Measurements from ENCODE around the gene PTPN20. TPM values are rescaled to one million over a fixed set of nuclear protein-coding genes. Genes with fewer than 3 reads are reported as not detected.
A peak's percentile ranks its signal among the peaks of the same experiment; 100 is the strongest.

PTPN20 gene
- total RNA-seq, 2 experiments from 2014 or later: not detected

- Histone ChIP-seq H3K27ac (ENCODE audit: low read depth, low read length, poor library complexity, severe bottlenecking) (no peak overlapping the region), H3K79me2 (ENCODE audit: insufficient read depth, low read depth, low read length) (no peaks in the 10 kb centered on the region), H3K9me2 (ENCODE audit: insufficient read depth, low read length) (no peaks in the 10 kb centered on the region), H3K4me3 (ENCODE audit: low read depth, low read length, poor library complexity, severe bottlenecking) (no peak overlapping the region), H3K4me1 (ENCODE audit: insufficient read depth, low read length, poor library complexity, severe bottlenecking) (no peaks in the 10 kb centered on the region), H2AFZ (ENCODE audit: low read length) (no peak overlapping the region), H3K36me3 (ENCODE audit: insufficient read depth, low read length) (no peaks in the 10 kb centered on the region), H4K20me1 (ENCODE audit: insufficient read depth, low read length) (no peaks in the 10 kb centered on the region), H3K9me3 (ENCODE audit: low read length) (no peaks in the 10 kb centered on the region), H3K4me2 (ENCODE audit: low read length) (no peak overlapping the region)
- intact Hi-C loops (cut with micrococcal nuclease; ENCODE audit: unreplicated experiment): loop anchor here (1.0 kb wide), 2 partner anchors 288 to 316 kb away; no protein-coding TSS in a partner anchor
- CTCF ChIA-PET (ENCODE audit: unreplicated experiment): interaction anchor here (0.6 to 1.7 kb wide), 3 partner anchors 132 to 339 kb away, joined by 3 to 10 read pairs (median 3); no protein-coding TSS in a partner anchor
- POLR2A ChIA-PET: interaction anchor here (0.6 kb wide), 1 partner anchor 72 kb away, joined by 3 read pairs; no protein-coding TSS in a partner anchor
- DNase-seq (ENCODE audit: low spot score): peak; percentile 67
- no TSS peak for BruUV-seq (replicated peaks)
- TF ChIP-seq, protein P1, sequence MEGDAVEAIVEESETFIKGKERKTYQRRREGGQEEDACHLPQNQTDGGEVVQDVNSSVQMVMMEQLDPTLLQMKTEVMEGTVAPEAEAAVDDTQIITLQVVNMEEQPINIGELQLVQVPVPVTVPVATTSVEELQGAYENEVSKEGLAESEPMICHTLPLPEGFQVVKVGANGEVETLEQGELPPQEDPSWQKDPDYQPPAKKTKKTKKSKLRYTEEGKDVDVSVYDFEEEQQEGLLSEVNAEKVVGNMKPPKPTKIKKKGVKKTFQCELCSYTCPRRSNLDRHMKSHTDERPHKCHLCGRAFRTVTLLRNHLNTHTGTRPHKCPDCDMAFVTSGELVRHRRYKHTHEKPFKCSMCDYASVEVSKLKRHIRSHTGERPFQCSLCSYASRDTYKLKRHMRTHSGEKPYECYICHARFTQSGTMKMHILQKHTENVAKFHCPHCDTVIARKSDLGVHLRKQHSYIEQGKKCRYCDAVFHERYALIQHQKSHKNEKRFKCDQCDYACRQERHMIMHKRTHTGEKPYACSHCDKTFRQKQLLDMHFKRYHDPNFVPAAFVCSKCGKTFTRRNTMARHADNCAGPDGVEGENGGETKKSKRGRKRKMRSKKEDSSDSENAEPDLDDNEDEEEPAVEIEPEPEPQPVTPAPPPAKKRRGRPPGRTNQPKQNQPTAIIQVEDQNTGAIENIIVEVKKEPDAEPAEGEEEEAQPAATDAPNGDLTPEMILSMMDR (conservative IDR thresholded peaks at IDR 0.05; ENCODE audit: low read length): peak; percentile 92
- no peak for TF ChIP-seq EZH2phosphoT487 (IDR thresholded peaks at IDR 0.05; ENCODE audit: borderline replicate concordance, low read depth, low read length)
Observed at GRCh38 chr10:47024399-47025252, 113.4 kb downstream of the PTPN20 start.

- DNase-seq (ENCODE audit: low spot score): no peak
- Histone ChIP-seq H3K9me2 (ENCODE audit: insufficient read depth, low read length) (no peaks in the 10 kb centered on the region), H3K9me3 (ENCODE audit: low read length) (no peaks in the 10 kb centered on the region), H3K79me2 (ENCODE audit: insufficient read depth, low read depth, low read length) (no peaks in the 10 kb centered on the region), H3K36me3 (ENCODE audit: insufficient read depth, low read length) (no peaks in the 10 kb centered on the region), H3K27ac (ENCODE audit: low read depth, low read length, poor library complexity, severe bottlenecking) (no peak overlapping the region), H4K20me1 (ENCODE audit: insufficient read depth, low read length) (no peaks in the 10 kb centered on the region), H3K4me2 (ENCODE audit: low read length) (no peak overlapping the region), H3K4me3 (ENCODE audit: low read depth, low read length, poor library complexity, severe bottlenecking) (no peak overlapping the region), H3K4me1 (ENCODE audit: insufficient read depth, low read length, poor library complexity, severe bottlenecking) (no peaks in the 10 kb centered on the region), H2AFZ (ENCODE audit: low read length) (no peak overlapping the region)
- ChIA-PET POLR2A (interaction anchor here (0.6 kb wide), 1 partner anchor 71 kb away, joined by 3 read pairs; no protein-coding TSS in a partner anchor), CTCF (ENCODE audit: unreplicated experiment) (interaction anchor here (1.2 to 1.7 kb wide), 2 partner anchors 132 to 287 kb away, joined by 3 to 10 read pairs; no protein-coding TSS in a partner anchor)
- TF ChIP-seq, protein P1 (conservative IDR thresholded peaks at IDR 0.05; ENCODE audit: low read length): no peak
- TF ChIP-seq EZH2phosphoT487 (IDR thresholded peaks at IDR 0.05; ENCODE audit: borderline replicate concordance, low read depth, low read length): no peak
- no TSS peak for BruUV-seq (replicated peaks)
- intact Hi-C loops (cut with micrococcal nuclease; ENCODE audit: unreplicated experiment): no loop called here
Observed at GRCh38 chr10:47025253-47025539, 114.0 kb downstream of the PTPN20 start.

Measured in OCI-LY7 (cell line).